ENCODE data around the gene HMCN2.

DNA sequence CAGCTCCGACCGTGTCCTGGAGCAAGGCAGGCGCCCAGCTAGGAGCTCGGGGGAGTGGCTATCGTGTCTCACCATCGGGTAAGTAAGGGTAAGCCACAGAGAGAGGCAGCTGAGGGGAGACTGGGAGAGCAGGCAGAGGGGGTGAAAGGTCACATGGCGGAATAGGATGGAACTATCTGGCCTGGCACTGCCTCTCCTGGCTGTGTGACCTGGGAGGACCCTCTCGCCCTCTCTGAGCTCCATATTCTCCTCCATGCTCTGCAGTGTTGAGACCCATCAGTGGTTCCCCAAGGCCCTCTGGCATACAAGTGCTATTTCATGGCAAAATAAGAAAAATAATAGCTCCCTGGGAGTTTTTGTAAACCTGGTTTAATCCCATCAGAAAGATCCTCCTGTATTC lies 135.3 kb downstream of the HMCN2 start:
- TF ChIP-seq, protein P1, sequence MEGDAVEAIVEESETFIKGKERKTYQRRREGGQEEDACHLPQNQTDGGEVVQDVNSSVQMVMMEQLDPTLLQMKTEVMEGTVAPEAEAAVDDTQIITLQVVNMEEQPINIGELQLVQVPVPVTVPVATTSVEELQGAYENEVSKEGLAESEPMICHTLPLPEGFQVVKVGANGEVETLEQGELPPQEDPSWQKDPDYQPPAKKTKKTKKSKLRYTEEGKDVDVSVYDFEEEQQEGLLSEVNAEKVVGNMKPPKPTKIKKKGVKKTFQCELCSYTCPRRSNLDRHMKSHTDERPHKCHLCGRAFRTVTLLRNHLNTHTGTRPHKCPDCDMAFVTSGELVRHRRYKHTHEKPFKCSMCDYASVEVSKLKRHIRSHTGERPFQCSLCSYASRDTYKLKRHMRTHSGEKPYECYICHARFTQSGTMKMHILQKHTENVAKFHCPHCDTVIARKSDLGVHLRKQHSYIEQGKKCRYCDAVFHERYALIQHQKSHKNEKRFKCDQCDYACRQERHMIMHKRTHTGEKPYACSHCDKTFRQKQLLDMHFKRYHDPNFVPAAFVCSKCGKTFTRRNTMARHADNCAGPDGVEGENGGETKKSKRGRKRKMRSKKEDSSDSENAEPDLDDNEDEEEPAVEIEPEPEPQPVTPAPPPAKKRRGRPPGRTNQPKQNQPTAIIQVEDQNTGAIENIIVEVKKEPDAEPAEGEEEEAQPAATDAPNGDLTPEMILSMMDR (IDR thresholded peaks at IDR 0.05; ENCODE audit: low read depth, low read length), result no peak
- TF ChIP-seq EZH2phosphoT487 (IDR thresholded peaks at IDR 0.05; ENCODE audit: low read depth), result no peak

Data from OCI-LY3 (cell line).